GM19395 (cell line): ENCODE data around the gene ANTXRL.
"Not testable (repeated sequence)": the region's sequence is repeated elsewhere in the genome, so short reads cannot be mapped to it uniquely, and the experiment has no call there.

Experiments
- ATAC-seq: cut with Tn5 transposase; IDR thresholded peaks from one replicate; pipeline ENCODE4 v1.9.1; 2021; ENCODE audit warnings: mild to moderate bottlenecking, moderate library complexity; ENCODE audit not compliant: unreplicated experiment

The ANTXRL gene

GRCh38 chr10:46272863-46273415, 13.9 kb upstream of the ANTXRL start:
- no peak for ATAC-seq

GRCh38 chr10:46273506-46274477, 13.0 kb upstream of the ANTXRL start:
- ATAC-seq, result no peak

GRCh38 chr10:46277840-46278239, 9.0 kb upstream of the ANTXRL start:
- no peak for ATAC-seq

GRCh38 chr10:46282421-46282831, 4.4 kb upstream of the ANTXRL start:
- ATAC-seq, result not testable (repeated sequence)

- ATAC-seq, result no peak
Measured at GRCh38 chr10:46282842-46283574, 3.8 kb upstream of the ANTXRL start.

- no peak for ATAC-seq
Measured at GRCh38 chr10:46283580-46284285, 3.1 kb upstream of the ANTXRL start.

GRCh38 chr10:46284286-46285229, 2.2 kb upstream of the ANTXRL start:
- ATAC-seq, result peak; percentile 90

- ATAC-seq, result peak; percentile 18
Measured at GRCh38 chr10:46285300-46285699, 1.5 kb upstream of the ANTXRL start.

- no peak for ATAC-seq
Measured at GRCh38 chr10:46285966-46286620, 704 bp upstream of the ANTXRL start.

GRCh38 chr10:46287846-46288477, 1.2 kb downstream of the ANTXRL start:
- ATAC-seq, result no peak

GRCh38 chr10:46288601-46289206, 1.9 kb downstream of the ANTXRL start:
- ATAC-seq, result no peak

- no peak for ATAC-seq
Measured at GRCh38 chr10:46289209-46289810, 2.5 kb downstream of the ANTXRL start.

- ATAC-seq, result no peak
Measured at GRCh38 chr10:46290101-46290886, 3.5 kb downstream of the ANTXRL start.

- ATAC-seq, result no peak
Measured at GRCh38 chr10:46291817-46292572, 5.2 kb downstream of the ANTXRL start.

- no peak for ATAC-seq
Measured at GRCh38 chr10:46292573-46293023, 5.8 kb downstream of the ANTXRL start.

- ATAC-seq, result no peak
Measured at GRCh38 chr10:46293228-46293627, 6.4 kb downstream of the ANTXRL start.
